Measurements from ENCODE around the gene CIROP. TPM values are rescaled to one million over a fixed set of nuclear protein-coding genes. Genes with fewer than 3 reads are reported as not detected.

Gene CIROP
- total and polyA plus RNA-seq, 9 of the 15 experiments (the other 6 are each of a cell fraction or from before 2014, with no cell fraction given) = not detected

- H3K36me3 ChIP-seq (ENCODE audit: control insufficient read depth, insufficient read depth, low read length) = no peaks in the 10 kb centered on the region
- ChIA-PET POLR2A (interaction anchor here (0.5 to 3.5 kb wide), 5 partner anchors 10 to 1236 kb away, joined by 3 to 12 read pairs (median 4); partner anchors contain the start of genes ACIN1 and C14orf119), CTCF (ENCODE audit: low intra/inter-chr PET ratio) (interaction anchor here (3.3 to 5.6 kb wide), 2 partner anchors 33 to 40 kb away, joined by 25 to 109 read pairs; no protein-coding TSS in a partner anchor)
- intact Hi-C loops (cut with micrococcal nuclease) (no loop called here), in situ Hi-C loops (cut with MboI) (no loop called here)
- H3K4me3 ChIP-seq = no peak overlapping the region
- BruUV-seq (replicated peaks) = no TSS peak
- no peak overlapping the region for H2AFZ ChIP-seq (ENCODE audit: low read depth, low read length)
- H3K9me3 ChIP-seq (replicated peaks; ENCODE audit: control insufficient read depth, insufficient read depth, low read depth, low read length) = no peaks in the 10 kb centered on the region
- no peak overlapping the region for H3K27ac ChIP-seq (ENCODE audit: extremely low read depth, low read depth, low read length)
- peaks cover 0 to 13% of the 10 kb centered on the region in 2 experiments; a peak in 3 of 5 replicates for H3K27me3 ChIP-seq (ENCODE audit: control insufficient read depth in 2 of 2, insufficient read depth in 2 of 2, low read length in 2 of 2)
- TF ChIP-seq ZNF431 (CRISPR knock-in tag; IDR thresholded peaks at IDR 0.05) (no peak), CBFA2T2 (conservative IDR thresholded peaks at IDR 0.05) (0 out of 2 replicates have a peak, but pooled peaks have one; percentile 5), NFYB (IDR thresholded peaks at IDR 0.05; ENCODE audit: extremely low read depth, insufficient read length) (no peak), U2AF1 (optimal IDR thresholded peaks at IDR 0.05; ENCODE audit: low read depth, low read length) (no peak), SAFB2 (IDR thresholded peaks at IDR 0.05; ENCODE audit: borderline replicate concordance, low read depth, low read length, severe bottlenecking) (no peak)
- no peak for DNase-seq (ENCODE audit: extremely low read depth in 1 of 4, low spot score in 3 of 4)
- no peak overlapping the region; a peak in 1 of 4 replicates for H3K9ac ChIP-seq (ENCODE audit: insufficient read depth in 1 of 2, low read depth in 2 of 2, low read length in 2 of 2)
- no peaks in the 10 kb centered on the region for H3K79me2 ChIP-seq (ENCODE audit: control insufficient read depth, insufficient read depth, low read length)
- peaks cover 24 to 41% of the 10 kb centered on the region in 2 experiments for H3K4me1 ChIP-seq (replicated peaks in 1 of 2; ENCODE audit: control insufficient read depth in 2 of 2, insufficient read depth in 2 of 2, low read length in 2 of 2)
- WGBS (ENCODE audit: insufficient coverage, low coverage, missing lambda C conversion rate) = 4% methylated on average over 5 of the region's 5 CpGs
- H3K4me2 ChIP-seq (ENCODE audit: insufficient read depth, low read length) = no peak overlapping the region
- ATAC-seq = no peak
- FAIRE-seq = no peak
- H3K9me1 ChIP-seq (ENCODE audit: control insufficient read depth, insufficient read depth, low read length) = no peaks in the 10 kb centered on the region
- peaks cover 3% of the 10 kb centered on the region; the same call in 1 of the 2 replicates for H4K20me1 ChIP-seq (replicated peaks; ENCODE audit: control insufficient read depth, insufficient read depth, low read length)
Measured at GRCh38 chr14:23110579-23111365, 6.0 kb upstream of the CIROP start.

Measured in K562 (cell line).